ENCODE results near the gene SYNPO. TPM values are rescaled to one million over a fixed set of nuclear protein-coding genes. Genes with fewer than 3 reads are reported as not detected.

SYNPO gene
- total RNA-seq, 1 experiment from 2014 or later: 4.6 TPM

- H3K27me3 ChIP-seq: no peaks in the 10 kb centered on the region
- H3K36me3 ChIP-seq: peaks cover 3% of the 10 kb centered on the region; the same call in 1 of the 2 replicates
- no peaks in the 10 kb centered on the region for H3K9me3 ChIP-seq
- DNase-seq: no peak
- H3K4me3 ChIP-seq: no peak overlapping the region
Observed at GRCh38 chr5:150676578-150676977, 36.1 kb downstream of the SYNPO start.

GRCh38 chr5:150689120-150689519 is 48.7 kb downstream of the SYNPO start:
- Histone ChIP-seq H3K36me3 (peaks cover 63% of the 10 kb centered on the region), H3K4me3 (no peak overlapping the region), H3K9me3 (no peaks in the 10 kb centered on the region), H3K27me3 (no peaks in the 10 kb centered on the region)
- DNase-seq: no peak

GRCh38 chr5:150690760-150691159 is 50.3 kb downstream of the SYNPO start:
- Histone ChIP-seq H3K27me3 (no peaks in the 10 kb centered on the region), H3K4me3 (no peak overlapping the region), H3K9me3 (no peaks in the 10 kb centered on the region), H3K36me3 (peaks cover 79% of the 10 kb centered on the region)
- no peak for DNase-seq

- Histone ChIP-seq H3K36me3 (peaks cover 88% of the 10 kb centered on the region), H3K27me3 (no peaks in the 10 kb centered on the region), H3K4me3 (no peak overlapping the region), H3K9me3 (no peaks in the 10 kb centered on the region)
- DNase-seq: no peak
Observed at GRCh38 chr5:150692276-150692675, 51.8 kb downstream of the SYNPO start.

- no peak overlapping the region for H3K4me3 ChIP-seq
- peaks cover 97% of the 10 kb centered on the region for H3K36me3 ChIP-seq
- DNase-seq: peak; percentile 40
- H3K27me3 ChIP-seq: no peaks in the 10 kb centered on the region
- no peaks in the 10 kb centered on the region for H3K9me3 ChIP-seq
Observed at GRCh38 chr5:150694612-150695011, 54.2 kb downstream of the SYNPO start.

GRCh38 chr5:150700246-150700593 is 59.8 kb downstream of the SYNPO start:
- H3K9me3 ChIP-seq: no peaks in the 10 kb centered on the region
- H3K36me3 ChIP-seq: peaks cover 53% of the 10 kb centered on the region
- no peak for DNase-seq
- peak overlapping the region; percentile 97 for H3K4me3 ChIP-seq
- H3K27me3 ChIP-seq: no peaks in the 10 kb centered on the region

GRCh38 chr5:150700594-150701377 is 60.3 kb downstream of the SYNPO start, which contains the start of gene RBM22:
TSS of gene RBM22 (minus strand) at chr5:150701062. CDS start at chr5:150700985, 77 bp downstream.
- Histone ChIP-seq H3K27me3 (no peaks in the 10 kb centered on the region), H3K9me3 (no peaks in the 10 kb centered on the region), H3K36me3 (peaks cover 47% of the 10 kb centered on the region), H3K4me3 (peak within 1 kb of the TSS; percentile 97)
- peak; percentile 94 for DNase-seq

GRCh38 chr5:150703762-150704161 is 63.3 kb downstream of the SYNPO start:
- Histone ChIP-seq H3K27me3 (no peaks in the 10 kb centered on the region), H3K9me3 (no peaks in the 10 kb centered on the region), H3K36me3 (peaks cover 39% of the 10 kb centered on the region), H3K4me3 (no peak overlapping the region)
- no peak for DNase-seq

GRCh38 chr5:150706776-150707390 is 66.4 kb downstream of the SYNPO start:
- H3K36me3 ChIP-seq: peaks cover 53% of the 10 kb centered on the region
- H3K9me3 ChIP-seq: no peaks in the 10 kb centered on the region
- no peak overlapping the region for H3K4me3 ChIP-seq
- no peak for DNase-seq
- H3K27me3 ChIP-seq: no peaks in the 10 kb centered on the region

Other genes with a start within 250 kb of the SYNPO start
- gene CD74, start 227.8 kb upstream of the SYNPO start, total RNA-seq (2014; rRNA removed; shearing (Covaris generic); ENCODE audit: low replicate concordance): not detected in 2 replicates
- 6,735 and 8,677 TPM in 2 replicates for gene RPS14, start 190.9 kb upstream of the SYNPO start, total RNA-seq (2014; rRNA removed; shearing (Covaris generic); ENCODE audit: low replicate concordance)
- gene NDST1, start 132.5 kb upstream of the SYNPO start, total RNA-seq (2014; rRNA removed; shearing (Covaris generic); ENCODE audit: low replicate concordance): 101 and 142 TPM in 2 replicates
- gene MYOZ3, start 20.6 kb downstream of the SYNPO start, total RNA-seq (2014; rRNA removed; shearing (Covaris generic); ENCODE audit: low replicate concordance): 0.03 TPM in 1 of 2 replicates, not detected in the other
- gene RBM22, start 60.4 kb downstream of the SYNPO start, total RNA-seq (2014; rRNA removed; shearing (Covaris generic); ENCODE audit: low replicate concordance): 47.5 and 62.2 TPM in 2 replicates
- gene DCTN4, start 118.4 kb downstream of the SYNPO start, total RNA-seq (2014; rRNA removed; shearing (Covaris generic); ENCODE audit: low replicate concordance): 60.8 and 73.5 TPM in 2 replicates
- gene SMIM3, start 138.1 kb downstream of the SYNPO start, total RNA-seq (2014; rRNA removed; shearing (Covaris generic); ENCODE audit: low replicate concordance): 85.3 and 98.3 TPM in 2 replicates
- 9.3 TPM in 1 of 2 replicates, not detected in the other for gene IRGM, start 205.9 kb downstream of the SYNPO start, total RNA-seq (2014; rRNA removed; shearing (Covaris generic); ENCODE audit: low replicate concordance)

Data from MG63 (cell line).